Raji (cell line): ENCODE data around the gene MASP2.

ENCODE experiments used
- POLR2A ChIP-seq: IDR thresholded peaks from 2 replicates; pipeline ENCODE4 v1.6.1; 2011; ENCODE audit warnings: low read depth, low read length, control low read depth; ENCODE audit not compliant: insufficient read depth

MASP2 gene

GRCh38 chr1:11044086-11044848 lies 2.8 kb downstream of the MASP2 start:
- TF ChIP-seq POLR2A: no peak

- TF ChIP-seq POLR2A: no peak
Measured at GRCh38 chr1:11042995-11043874, 3.8 kb downstream of the MASP2 start.

GRCh38 chr1:11042065-11042464 lies 5.0 kb downstream of the MASP2 start:
- no peak for TF ChIP-seq POLR2A

GRCh38 chr1:11041048-11041447 lies 6.0 kb downstream of the MASP2 start:
- no peak for TF ChIP-seq POLR2A

- no peak for TF ChIP-seq POLR2A
Measured at GRCh38 chr1:11039351-11040104, 7.5 kb downstream of the MASP2 start.

- no peak for TF ChIP-seq POLR2A
Measured at GRCh38 chr1:11037740-11038182, 9.3 kb downstream of the MASP2 start.

GRCh38 chr1:11031624-11032262 lies 15.3 kb downstream of the MASP2 start:
- TF ChIP-seq POLR2A: no peak

- TF ChIP-seq POLR2A: no peak
Measured at GRCh38 chr1:11030865-11031264, 16.2 kb downstream of the MASP2 start.

- TF ChIP-seq POLR2A: no peak
Measured at GRCh38 chr1:11028018-11028417, 19.0 kb downstream of the MASP2 start.

GRCh38 chr1:11027316-11027715 lies 19.7 kb downstream of the MASP2 start:
- TF ChIP-seq POLR2A: no peak

- TF ChIP-seq POLR2A: no peak
Measured at GRCh38 chr1:11026903-11027302, 20.1 kb downstream of the MASP2 start.

- TF ChIP-seq POLR2A: no peak
Measured at GRCh38 chr1:11026052-11026451, 21.0 kb downstream of the MASP2 start.

GRCh38 chr1:11025618-11026017 lies 21.4 kb downstream of the MASP2 start:
- no peak for TF ChIP-seq POLR2A

GRCh38 chr1:11024874-11025203 lies 22.2 kb downstream of the MASP2 start:
- TF ChIP-seq POLR2A: no peak
